Adipocyte (in vitro differentiated cells): ENCODE measurements around the gene SYNGR2.
"Not testable (repeated sequence)": the region's sequence is repeated elsewhere in the genome, so short reads cannot be mapped to it uniquely, and the experiment has no call there.

Experiments used
- DNase-seq: peaks from one replicate; pipeline ENCODE4 v3.0.0-alpha.2; 2015; ENCODE audit warnings: low read depth
- H3K27me3 ChIP-seq: replicated peaks from 2 replicates; pipeline ENCODE4 v1.7.0; 2013; ENCODE audit warnings: mild to moderate bottlenecking, low read length, moderate library complexity; ENCODE audit not compliant: control insufficient read depth, insufficient read depth
- H3K36me3 ChIP-seq: 2 replicates; pipeline ENCODE4 v1.7.0; 2013; ENCODE audit warnings: low read length, mild to moderate bottlenecking, moderate library complexity; ENCODE audit not compliant: control insufficient read depth, insufficient read depth, severe bottlenecking
- H3K4me1 ChIP-seq: 2 replicates; pipeline ENCODE4 v1.7.0; 2013; ENCODE audit warnings: mild to moderate bottlenecking, low read length, moderate library complexity; ENCODE audit not compliant: control insufficient read depth, insufficient read depth
- H3K4me3 ChIP-seq: 2 replicates; pipeline ENCODE4 v1.7.0; 2013; ENCODE audit warnings: mild to moderate bottlenecking, low read length, moderate library complexity
- H3K9ac ChIP-seq: 2 replicates; pipeline ENCODE4 v1.7.0; 2013; ENCODE audit warnings: mild to moderate bottlenecking, low read length, moderate library complexity
- H3K9me3 ChIP-seq: 2 replicates; pipeline ENCODE4 v1.7.0; 2013; ENCODE audit warnings: mild to moderate bottlenecking, low read length, moderate library complexity; ENCODE audit not compliant: control insufficient read depth

The SYNGR2 gene

DNA sequence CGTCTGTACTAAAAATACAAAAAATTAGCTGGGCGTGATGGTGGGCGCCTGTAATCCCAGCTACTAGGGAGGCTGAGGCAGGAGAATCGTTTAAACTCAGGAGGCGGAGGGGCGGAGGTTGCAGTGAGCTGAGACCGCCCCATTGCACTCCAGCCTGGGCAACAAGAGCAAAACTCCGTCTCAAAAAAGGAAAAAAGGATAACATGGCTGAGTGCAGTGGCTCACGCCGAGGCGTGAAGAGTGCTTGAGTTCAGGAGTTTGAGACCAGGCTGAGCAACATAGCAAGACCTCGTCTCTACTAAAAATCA lies 28.6 kb upstream of the SYNGR2 start:
- not testable (repeated sequence) for H3K9me3 ChIP-seq, H3K36me3 ChIP-seq, H3K9ac ChIP-seq, H3K27me3 ChIP-seq, H3K4me3 ChIP-seq, DNase-seq
- H3K4me1 ChIP-seq: peaks cover 11% of the 10 kb centered on the region

DNA sequence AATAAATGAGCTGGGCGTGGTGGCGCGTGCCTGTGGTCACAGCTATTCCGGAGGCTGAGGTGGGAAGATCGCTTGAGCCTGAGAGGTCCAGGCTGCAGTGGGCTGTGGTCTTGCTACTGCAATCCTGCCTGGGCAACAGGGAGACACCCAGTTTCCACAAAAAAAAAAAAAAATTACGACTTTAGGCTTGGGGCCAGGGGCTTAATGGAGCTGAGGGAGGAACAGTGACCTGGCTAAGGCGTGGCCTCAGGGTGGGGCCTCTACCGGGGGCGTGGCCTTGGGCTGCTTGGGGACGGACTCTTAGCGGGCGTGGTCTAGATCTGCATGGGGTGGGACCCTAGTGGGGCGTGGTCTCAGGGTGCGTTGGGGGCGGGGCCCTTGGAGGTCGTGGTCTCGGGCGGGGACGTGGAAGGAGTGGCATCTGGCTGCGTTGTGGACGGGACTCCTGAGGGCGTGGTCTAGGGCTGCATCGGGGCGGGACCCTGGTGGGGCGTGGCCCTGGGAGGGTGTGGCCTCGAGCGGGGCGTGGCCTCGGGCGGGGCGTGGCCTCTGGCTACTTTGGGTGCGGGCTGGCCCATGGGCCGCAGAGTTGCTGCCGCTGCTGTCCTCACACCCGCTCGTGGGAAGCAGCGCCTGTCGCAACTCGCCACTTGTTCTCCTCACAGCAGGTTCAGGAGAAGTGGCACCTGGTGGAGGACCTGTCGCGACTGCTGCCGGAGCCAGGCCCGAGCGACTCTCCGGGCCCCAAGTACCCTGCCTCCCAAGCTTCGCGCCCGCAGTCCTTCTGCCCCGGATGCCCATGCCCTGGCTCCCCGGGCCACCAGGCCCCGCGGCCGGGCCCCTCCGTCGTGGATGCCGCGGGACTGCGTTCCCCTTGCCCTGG lies 28.0 kb upstream of the SYNGR2 start:
- DNase-seq: peak; percentile 37
- Histone ChIP-seq H3K27me3 (peaks cover 9% of the 10 kb centered on the region), H3K36me3 (no peaks in the 10 kb centered on the region), H3K9me3 (no peaks in the 10 kb centered on the region), H3K9ac (no peak overlapping the region), H3K4me1 (peaks cover 17% of the 10 kb centered on the region), H3K4me3 (no peak overlapping the region)

- Histone ChIP-seq H3K4me1 (peaks cover 23% of the 10 kb centered on the region), H3K27me3 (peaks cover 13% of the 10 kb centered on the region), H3K36me3 (no peaks in the 10 kb centered on the region), H3K9me3 (no peaks in the 10 kb centered on the region), H3K4me3 (no peak overlapping the region), H3K9ac (no peak overlapping the region)
- no peak for DNase-seq
These were observed 26.8 kb upstream of the SYNGR2 start for GRCh38 chr17:78141437-78142118.

- H3K36me3 ChIP-seq: no peaks in the 10 kb centered on the region
- H3K4me3 ChIP-seq: no peak overlapping the region
- H3K4me1 ChIP-seq: peaks cover 23% of the 10 kb centered on the region
- DNase-seq: no peak
- no peaks in the 10 kb centered on the region for H3K9me3 ChIP-seq
- H3K9ac ChIP-seq: no peak overlapping the region
- peaks cover 13% of the 10 kb centered on the region for H3K27me3 ChIP-seq
These were observed 26.1 kb upstream of the SYNGR2 start for GRCh38 chr17:78142119-78142861.

GRCh38 chr17:78143214-78144146 lies 24.9 kb upstream of the SYNGR2 start:
- Histone ChIP-seq H3K36me3 (no peaks in the 10 kb centered on the region), H3K9ac (peak overlapping the region; percentile 62), H3K4me3 (no peak overlapping the region), H3K27me3 (peaks cover 8% of the 10 kb centered on the region), H3K9me3 (no peaks in the 10 kb centered on the region), H3K4me1 (peaks cover 23% of the 10 kb centered on the region)
- DNase-seq: no peak

DNA sequence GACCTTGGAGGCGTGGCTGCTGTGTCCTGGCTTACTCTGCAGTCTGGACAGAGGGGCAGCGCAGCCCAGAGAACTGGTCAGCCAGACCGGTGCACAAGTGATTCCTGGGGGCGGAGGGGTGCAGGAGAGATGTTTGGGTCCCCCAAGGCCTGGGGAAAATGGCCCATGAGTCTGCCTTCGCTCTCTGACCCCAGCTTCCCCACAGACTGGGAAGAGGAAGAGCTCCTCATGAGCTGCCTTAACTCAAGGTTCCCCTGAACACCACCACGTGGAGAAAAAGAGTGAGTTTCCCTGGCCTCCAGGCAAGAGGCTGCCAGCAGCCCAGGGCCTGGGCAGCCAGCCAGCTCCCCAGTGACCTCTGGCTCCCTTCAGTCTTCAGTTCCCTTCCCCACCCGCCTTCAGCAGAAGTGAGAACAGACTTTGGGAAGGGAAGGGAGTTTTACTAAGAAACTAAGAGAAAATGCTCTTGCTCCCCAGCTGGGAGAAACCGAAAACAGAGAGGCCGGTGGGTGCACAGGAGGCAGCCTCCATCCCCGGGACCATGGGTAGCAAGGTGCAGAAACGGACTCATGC lies 24.1 kb upstream of the SYNGR2 start:
- Histone ChIP-seq H3K9me3 (no peaks in the 10 kb centered on the region), H3K4me3 (peak overlapping the region; percentile 69), H3K36me3 (no peaks in the 10 kb centered on the region), H3K4me1 (peaks cover 23% of the 10 kb centered on the region), H3K9ac (peak overlapping the region; percentile 83), H3K27me3 (peaks cover 4% of the 10 kb centered on the region)
- peak; percentile 71 for DNase-seq

GRCh38 chr17:78144736-78145641 lies 23.4 kb upstream of the SYNGR2 start:
- peaks cover 4% of the 10 kb centered on the region for H3K27me3 ChIP-seq

DNA sequence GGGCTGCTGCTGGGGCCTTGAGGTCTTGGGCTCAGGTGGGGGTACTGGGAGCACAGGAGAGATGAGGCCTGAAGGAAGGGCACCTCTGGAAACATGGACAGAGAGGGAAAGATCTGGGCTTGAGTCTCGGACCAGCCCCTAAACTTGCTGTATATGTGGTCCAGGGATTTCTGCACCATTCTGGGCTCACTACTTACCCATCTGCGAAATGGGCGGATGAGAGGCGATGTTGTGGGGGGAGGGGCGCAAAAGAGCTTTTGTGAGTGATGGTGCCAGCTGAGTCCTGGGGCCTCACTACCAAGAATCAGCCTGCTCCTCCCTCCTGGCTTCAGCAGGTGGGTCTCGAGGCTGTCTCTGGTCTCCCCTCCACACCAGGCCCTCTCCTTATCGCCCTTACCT lies 21.9 kb upstream of the SYNGR2 start:
- Histone ChIP-seq H3K4me3 (no peak overlapping the region), H3K9ac (no peak overlapping the region), H3K4me1 (peaks cover 28% of the 10 kb centered on the region), H3K9me3 (no peaks in the 10 kb centered on the region), H3K36me3 (no peaks in the 10 kb centered on the region), H3K27me3 (peaks cover 4% of the 10 kb centered on the region)
- DNase-seq: no peak

More at GRCh38 chr17:78144736-78145641, 23.4 kb upstream of the SYNGR2 start:
- H3K9me3 ChIP-seq: no peaks in the 10 kb centered on the region
- H3K4me1 ChIP-seq: peaks cover 23% of the 10 kb centered on the region
- peak overlapping the region; percentile 83 for H3K9ac ChIP-seq
- H3K4me3 ChIP-seq: peak overlapping the region; percentile 69
- H3K36me3 ChIP-seq: no peaks in the 10 kb centered on the region
- DNase-seq: peak; percentile 19

- Histone ChIP-seq H3K36me3 (no peaks in the 10 kb centered on the region), H3K9me3 (no peaks in the 10 kb centered on the region), H3K4me3 (no peak overlapping the region), H3K4me1 (peaks cover 30% of the 10 kb centered on the region), H3K27me3 (peaks cover 4% of the 10 kb centered on the region), H3K9ac (no peak overlapping the region)
- DNase-seq: no peak
These were observed 21.5 kb upstream of the SYNGR2 start for GRCh38 chr17:78146881-78147280.
